HG02852 (cell line): ENCODE results near the gene SMAD3.

ENCODE experiments used
- ATAC-seq: cut with Tn5 transposase; IDR thresholded peaks from one replicate; pipeline ENCODE4 v1.9.1; 2021; ENCODE audit warnings: mild to moderate bottlenecking, moderate library complexity; ENCODE audit not compliant: unreplicated experiment

Gene SMAD3

DNA sequence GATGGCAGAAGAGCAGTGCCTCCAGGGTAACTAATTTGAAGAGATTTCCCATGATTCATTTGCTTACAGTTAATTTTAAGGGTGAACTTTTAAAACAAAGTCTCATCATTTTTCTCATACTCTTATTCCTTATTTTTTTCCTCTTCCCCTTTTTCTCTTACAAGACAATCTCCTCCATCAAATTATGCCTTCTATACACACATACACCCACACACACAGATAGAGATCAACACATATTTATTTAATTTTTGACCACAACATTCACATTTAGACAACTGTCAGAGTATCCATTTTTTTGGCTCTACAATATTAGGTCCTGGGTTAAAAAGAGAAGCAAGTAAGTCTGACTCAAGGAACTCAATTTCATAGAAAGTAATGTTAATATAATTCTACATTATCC is 151.5 kb downstream of the SMAD3 start:
- no peak for ATAC-seq

DNA sequence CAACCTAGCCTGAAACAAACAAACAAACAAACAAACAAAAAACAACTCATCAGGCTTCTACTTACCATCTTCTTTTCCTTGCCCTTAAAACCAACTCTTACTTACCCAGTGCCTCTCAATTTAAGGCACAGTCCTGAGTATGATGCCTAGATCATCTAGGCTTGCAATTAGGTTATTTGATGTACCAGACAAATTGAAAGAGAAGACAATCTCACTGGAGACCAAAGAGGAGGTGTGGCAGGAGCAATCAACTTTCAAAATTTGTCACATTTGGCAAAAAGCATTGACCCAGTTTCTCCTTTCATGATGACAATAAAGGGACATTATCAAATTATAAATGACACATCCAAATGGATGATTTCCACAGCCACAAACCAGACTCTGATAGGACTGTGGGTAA is 153.0 kb downstream of the SMAD3 start:
- ATAC-seq, result no peak

GRCh38 chr15:67219288-67219687 is 153.9 kb downstream of the SMAD3 start:
- ATAC-seq, result no peak

DNA sequence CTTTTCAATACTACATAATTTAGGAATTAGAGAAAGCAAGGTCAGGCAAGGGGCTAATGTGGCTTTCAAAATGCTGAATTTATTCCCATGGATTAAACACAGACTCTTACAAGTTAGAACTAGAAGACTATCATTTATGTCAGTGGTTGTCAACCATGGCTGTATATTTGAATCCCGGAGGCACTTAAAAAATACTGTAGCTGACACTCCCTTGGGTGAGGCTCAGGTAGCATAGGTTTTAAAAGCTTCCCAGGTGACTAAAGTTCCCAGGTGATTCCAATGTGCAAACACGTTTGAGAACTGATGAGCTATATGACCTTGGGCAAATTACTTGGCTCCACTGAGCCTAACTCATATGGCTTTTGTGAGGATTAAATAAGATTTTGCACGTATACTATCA is 159.5 kb downstream of the SMAD3 start:
- ATAC-seq, result no peak

GRCh38 chr15:67225336-67225735 is 159.9 kb downstream of the SMAD3 start:
- ATAC-seq, result no peak

- no peak for ATAC-seq
Observed at GRCh38 chr15:67227431-67227830, 162.0 kb downstream of the SMAD3 start.

DNA sequence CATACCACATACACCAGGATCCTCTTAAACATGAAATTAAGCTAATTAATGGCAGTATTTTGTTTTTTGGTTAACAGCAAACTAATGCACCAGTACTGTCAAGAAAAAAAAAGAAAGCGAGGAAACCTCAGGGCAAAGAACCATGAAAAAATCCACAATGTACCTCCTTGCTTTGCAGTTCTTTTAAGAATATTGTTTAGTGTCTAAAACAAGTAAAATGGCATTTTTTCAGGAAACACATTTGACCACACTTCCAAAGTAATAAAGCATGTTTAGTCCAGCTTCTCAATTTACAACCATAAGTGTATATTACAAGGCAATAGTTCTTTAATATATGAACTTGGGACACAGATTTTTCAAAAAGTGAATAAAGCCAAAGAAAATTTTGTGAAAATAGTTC is 162.4 kb downstream of the SMAD3 start:
- ATAC-seq, result no peak

- ATAC-seq, result no peak
Observed at GRCh38 chr15:67228286-67228685, 162.9 kb downstream of the SMAD3 start.

- ATAC-seq, result no peak
Observed at GRCh38 chr15:67230504-67230903, 165.1 kb downstream of the SMAD3 start.

DNA sequence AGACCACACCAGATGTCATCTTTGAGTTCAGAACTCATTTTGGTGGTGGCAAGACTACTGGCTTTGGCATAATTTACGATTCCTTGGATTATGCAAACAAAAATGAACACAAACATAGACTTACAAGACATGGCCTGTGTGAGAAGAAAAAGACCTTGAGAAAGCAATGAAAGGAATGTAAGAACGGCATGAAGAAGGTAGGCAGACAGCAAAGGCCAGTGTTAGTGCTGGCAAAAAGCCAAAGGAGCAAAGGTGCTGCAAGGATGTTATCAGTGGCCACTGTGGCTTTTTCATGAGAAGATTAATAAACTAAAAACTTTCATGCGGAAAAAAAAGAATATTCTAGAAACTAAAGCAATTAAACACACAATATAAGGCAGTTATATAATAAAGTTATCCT is 167.2 kb downstream of the SMAD3 start:
- ATAC-seq, result no peak

DNA sequence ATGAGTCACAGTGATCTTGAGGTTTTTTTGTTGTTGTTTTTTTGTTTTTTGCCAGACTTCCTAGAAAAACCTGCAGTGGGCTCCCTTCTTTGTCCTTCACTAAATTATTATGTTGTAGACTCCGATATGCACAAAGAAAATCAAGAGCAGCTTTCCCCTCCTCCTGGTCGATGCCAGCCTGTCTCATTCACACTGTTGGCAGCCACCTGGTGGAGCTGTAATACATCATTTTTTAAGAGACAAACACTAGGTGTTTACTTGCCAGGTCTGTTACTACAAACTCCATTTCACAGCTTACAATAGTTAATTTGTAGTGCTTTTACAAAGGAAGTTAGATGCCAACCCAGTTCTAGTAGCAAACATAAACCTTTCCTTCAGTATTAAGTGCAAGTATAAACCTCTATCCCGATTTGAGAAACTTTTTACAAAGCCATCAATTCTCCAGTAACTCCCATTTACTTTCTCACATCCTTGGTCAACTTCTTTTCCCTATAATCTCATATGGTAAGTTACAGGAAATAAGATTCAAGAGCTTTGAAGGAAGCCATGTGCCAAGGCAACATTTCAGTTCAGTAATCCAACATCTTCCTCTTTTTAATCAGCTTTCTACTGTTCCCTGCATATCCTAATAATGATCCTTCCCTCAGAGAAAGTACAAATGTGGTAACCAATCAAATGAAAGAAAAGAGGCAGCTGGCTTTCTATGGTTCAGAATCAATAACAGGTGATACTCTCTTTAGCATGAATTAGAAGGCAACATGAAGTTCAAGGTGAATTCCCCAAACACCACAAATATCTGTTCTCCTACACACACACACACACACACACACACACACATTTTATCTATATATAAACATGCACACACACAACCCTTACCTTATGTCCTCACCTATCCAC is 175.1 kb downstream of the SMAD3 start:
- no peak for ATAC-seq

GRCh38 chr15:67241132-67241855 is 175.9 kb downstream of the SMAD3 start:
- ATAC-seq, result peak; percentile 93

- ATAC-seq, result no peak
Observed at GRCh38 chr15:67242708-67243111, 177.3 kb downstream of the SMAD3 start.
